ENCODE results near the gene RNF220.
"Not testable (repeated sequence)": the region's sequence is repeated elsewhere in the genome, so short reads cannot be mapped to it uniquely, and the experiment has no call there.

RNF220 gene

GRCh38 chr1:44497422-44498170 lies 92.5 kb downstream of the RNF220 start:
- DNase-seq, result peak; percentile 36

- DNase-seq, result no peak
Measured at GRCh38 chr1:44499306-44499705, 94.3 kb downstream of the RNF220 start.

- DNase-seq, result no peak
Measured at GRCh38 chr1:44500181-44501046, 95.4 kb downstream of the RNF220 start.

DNA sequence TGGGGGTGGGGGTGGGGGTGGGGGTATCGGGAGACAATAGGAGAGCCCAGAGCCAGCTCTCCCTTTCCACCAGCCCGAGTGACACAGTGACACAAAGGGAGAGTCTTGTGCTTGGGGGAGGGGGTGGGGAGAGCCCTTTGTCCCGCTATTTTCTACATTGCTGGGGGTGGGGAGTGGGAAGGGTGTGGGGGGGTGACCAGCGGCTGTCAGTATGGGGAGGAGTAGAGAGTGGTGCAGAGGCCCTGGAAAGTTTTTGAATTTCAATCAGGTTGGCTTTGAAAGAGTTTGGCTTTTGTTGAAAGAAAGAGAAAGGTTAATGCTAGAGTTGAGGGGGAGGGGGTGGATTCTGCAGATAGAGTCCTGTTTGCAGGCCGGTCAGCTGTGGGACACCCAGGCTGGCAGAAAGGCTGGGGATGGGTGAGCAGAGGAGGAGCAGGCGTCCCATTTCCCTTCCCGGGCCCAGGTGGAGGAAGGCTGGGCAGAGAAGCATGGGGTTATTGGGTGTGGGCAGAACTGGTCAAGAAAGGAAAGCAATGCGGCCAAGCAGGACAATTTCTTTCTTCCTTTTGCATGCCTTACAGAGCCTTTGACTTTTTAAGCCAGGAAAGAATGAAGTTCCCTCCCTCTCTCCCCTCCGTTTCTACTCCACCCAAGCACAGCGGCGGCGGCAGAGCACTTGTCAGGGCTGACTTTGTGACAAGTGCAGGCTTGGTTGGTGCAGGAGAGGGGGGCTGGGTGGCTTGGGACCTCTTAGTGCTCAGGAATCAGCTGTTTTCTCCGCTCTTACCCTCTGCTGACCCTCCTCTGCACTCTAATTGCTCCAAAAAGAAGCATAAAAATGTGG lies 96.2 kb downstream of the RNF220 start:
- DNase-seq, result no peak

- DNase-seq, result not testable (repeated sequence)
Measured at GRCh38 chr1:44502823-44503222, 97.8 kb downstream of the RNF220 start.

GRCh38 chr1:44503625-44504024 lies 98.6 kb downstream of the RNF220 start:
- DNase-seq, result no peak

DNA sequence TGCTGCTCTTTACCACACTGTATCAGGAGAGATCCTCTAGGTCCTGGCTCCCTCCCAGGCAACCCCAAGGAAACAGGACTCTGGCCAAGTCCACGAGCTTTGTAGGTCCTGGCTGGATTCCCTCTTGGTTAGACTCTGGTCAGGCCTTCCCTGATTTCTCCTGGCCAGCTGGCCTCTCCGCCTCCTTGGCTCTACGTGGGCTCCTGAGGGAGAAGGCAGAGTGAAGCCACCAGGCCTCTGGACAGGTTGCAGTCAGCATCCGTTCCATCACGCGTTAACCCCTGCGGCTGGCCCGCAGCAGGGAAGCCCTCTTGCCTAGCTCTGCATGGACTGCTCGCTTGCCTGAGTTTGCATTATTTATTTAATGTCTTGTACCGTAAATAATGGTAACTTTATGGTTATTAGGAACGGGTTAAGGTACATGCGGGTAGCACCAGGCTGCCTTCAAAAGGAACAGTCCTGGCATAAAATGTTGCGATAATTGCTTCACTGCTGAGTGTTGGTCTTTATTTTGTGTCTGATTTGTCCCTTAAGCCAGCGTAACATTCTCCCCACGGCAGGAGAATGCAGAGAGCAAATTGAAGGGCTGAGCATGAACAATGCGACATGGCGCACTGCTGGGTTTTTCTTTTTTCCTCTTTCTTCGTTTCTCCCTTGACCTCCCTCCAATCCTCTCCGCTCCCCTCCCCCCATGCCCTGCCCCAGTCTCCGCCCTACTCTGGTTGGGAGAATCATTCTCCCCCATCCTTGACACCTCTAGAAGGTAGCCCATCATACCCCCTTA lies 100.3 kb downstream of the RNF220 start:
- no peak for DNase-seq

- no peak for DNase-seq
Measured at GRCh38 chr1:44507490-44508396, 102.7 kb downstream of the RNF220 start.

GRCh38 chr1:44508397-44508745 lies 103.3 kb downstream of the RNF220 start:
- DNase-seq, result no peak

DNA sequence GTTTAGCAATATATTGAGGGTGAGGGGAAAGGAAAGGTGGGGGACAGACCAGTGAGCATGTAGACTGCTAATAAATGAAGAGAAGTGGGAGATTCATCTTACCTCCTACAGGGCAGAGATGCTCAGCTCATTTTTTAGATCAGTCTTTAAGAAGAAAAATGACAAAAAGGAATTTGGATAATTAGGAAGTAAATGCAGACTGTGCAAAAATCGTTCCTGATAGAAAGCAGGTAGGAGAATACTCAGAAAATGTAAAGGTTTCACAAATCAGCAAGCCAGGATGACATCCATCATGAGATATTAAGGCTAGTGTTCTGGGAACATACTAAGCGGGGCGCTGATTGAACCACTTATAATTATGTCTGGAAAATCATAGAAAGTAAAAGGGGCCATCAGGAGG lies 106.3 kb downstream of the RNF220 start:
- DNase-seq, result no peak

GRCh38 chr1:44511769-44512168 lies 106.7 kb downstream of the RNF220 start:
- DNase-seq, result no peak

DNA sequence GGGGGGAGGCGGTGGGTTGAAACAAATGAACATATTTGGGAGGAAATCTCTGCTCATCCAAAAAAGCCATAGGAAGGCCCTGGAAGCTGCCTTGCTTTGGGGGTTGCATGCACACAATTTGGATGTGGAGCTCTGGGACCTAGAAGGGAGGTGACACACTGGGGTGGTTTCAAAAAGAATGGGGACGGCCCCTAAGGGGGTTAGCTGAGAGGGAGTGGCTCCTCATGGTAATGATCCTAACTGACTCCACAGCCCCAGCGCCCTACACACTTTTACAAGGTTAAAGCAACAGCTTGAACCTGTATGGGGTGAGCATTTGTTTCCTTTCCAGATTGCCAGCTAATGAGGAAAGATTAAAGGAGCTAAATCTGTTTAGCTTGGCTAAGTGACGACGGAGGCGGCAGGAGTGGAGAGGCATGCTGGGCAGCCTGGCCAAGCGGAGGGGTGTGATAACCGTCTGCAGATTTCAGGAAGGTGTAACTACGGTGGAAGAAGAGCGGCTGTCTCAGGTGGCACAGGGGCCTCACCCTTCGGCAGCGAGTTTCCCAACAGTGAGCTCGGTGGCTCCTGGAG lies 107.3 kb downstream of the RNF220 start:
- DNase-seq, result no peak

GRCh38 chr1:44513111-44513510 lies 108.1 kb downstream of the RNF220 start:
- DNase-seq, result no peak

- no peak for DNase-seq
Measured at GRCh38 chr1:44514673-44515072, 109.6 kb downstream of the RNF220 start.

DNA sequence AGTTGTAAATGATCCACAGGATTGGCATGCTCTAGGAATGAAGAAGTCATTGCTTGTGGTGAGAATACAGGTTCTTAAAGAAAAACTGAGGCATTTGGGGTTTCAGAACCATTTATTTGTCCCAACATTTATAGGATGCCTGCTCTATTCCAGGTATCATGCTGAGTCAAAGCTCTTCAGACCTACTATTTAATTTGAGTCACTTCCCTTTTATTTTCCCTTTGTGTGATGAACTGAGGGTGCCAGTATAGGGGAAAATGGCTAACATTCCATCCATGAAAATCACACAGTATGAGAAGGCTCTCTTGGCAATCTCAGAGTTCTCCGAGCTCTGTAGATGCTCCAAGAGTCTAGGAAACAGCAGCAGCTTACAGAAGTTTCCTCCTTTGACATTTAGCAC lies 110.4 kb downstream of the RNF220 start:
- DNase-seq, result no peak

DNA sequence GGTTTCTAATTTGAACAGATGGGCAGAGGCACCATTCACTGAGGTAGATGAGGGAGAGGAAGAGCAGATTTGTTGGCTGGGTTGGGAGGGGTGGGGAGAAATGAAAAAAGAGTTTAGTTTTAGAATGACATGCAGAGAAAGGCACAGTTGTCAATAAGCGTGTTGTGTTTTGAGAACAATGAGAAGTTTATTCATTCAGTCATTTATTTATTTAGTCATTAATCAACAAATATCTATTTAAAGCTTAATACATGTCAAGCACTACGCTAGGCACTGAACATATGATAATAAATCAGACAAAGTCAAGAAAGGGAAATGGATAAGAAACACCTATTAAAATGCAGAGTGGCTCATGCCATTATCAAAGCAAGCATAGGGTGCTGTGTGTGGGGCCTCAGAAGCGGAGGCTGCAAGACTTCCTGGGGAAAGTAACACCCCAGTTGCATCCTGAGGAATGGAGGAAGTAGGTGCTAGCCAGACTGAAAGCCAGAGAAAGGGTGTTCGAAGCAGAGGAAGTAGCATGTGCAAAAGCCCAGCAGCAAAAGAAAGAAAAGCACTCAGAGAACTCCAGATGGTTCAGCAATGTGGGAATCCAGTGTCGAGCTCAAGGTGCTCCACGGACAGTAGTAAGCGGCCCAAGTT lies 114.1 kb downstream of the RNF220 start:
- no peak for DNase-seq

DNA sequence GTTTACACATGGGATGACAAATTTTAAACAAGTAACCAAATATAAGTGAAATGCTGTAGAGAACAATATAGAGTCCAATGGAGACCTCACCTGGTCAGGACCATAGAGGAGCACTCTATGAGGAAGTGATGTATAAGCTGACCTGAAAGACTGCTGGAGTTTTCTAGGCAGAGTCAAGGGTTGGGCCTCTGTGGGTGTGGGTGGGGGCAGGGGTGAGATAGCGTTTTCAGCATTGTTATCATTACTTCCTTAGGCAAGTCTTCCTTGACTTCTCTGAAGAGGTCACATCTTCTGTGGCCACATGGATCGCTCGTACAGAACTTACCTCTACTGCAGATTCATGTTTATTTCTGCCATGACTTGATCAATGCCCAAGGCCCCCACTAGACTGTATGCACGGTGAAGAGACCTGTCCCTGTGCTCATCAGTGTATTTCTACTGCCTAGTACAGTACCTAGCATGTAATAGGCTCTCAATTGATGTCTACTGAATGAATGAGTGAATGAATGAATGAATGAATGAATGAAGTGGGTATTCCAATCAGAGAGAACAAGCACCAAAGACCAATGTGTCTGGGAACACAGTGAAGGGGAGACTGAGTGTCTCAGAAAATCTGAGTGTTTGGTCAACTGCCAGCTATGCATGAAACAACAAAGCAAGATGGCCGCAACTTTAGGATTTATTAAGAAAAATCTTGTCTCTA lies 116.5 kb downstream of the RNF220 start:
- DNase-seq, result no peak

DNA sequence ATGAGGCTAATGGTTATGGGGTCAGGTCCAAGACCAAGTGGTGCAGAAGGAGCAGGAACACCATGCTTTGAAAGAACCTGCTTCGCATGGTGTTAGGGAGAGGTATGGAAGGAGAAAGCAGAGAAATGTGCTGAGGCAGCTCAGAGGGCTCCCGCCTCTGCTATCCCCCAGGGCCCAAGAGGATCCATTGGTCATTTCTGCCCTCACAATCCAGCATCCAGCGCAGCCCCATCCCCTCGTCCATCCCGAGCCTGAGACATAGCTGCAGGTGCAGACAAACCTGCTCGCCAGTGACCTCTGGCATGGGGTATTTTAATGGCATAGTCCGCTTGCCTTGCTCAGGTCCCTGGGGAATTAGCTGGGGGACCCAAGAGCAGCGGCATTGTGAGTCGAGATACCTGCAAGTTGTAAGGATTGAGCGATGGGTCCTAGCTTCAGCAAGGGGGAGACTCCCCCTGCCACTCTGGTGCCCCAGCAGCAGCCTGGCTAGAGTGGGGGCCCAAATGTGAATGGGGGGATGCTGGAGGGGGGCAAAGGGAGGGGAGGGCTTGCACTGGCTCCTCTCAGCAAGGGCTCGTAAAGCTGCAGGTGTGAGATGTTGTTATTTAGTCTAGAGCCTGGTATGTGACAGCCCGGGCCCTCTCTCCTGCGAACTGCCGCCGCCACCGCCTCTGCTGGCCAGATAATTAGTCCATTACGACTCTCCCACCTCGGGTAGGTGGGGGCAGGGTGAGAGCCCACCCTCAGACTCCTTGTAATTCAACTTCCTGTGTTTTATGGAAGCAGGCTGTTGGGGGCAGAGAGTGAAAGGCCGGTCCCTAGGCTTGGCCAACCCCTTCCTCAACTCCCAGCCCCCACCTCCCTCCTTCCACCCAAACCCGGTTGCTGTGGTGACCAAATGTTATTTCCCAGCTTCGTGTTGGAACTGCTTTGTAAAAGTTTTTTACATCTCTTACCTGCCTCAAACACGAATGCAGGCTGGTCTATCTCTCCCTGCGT lies 118.8 kb downstream of the RNF220 start:
- DNase-seq, result no peak
